Astrocyte (in vitro differentiated cells and primary cell): ENCODE measurements around the gene MEG3. TPM values are rescaled to one million over a fixed set of nuclear protein-coding genes. Genes with fewer than 3 reads are reported as not detected.
"Not testable (repeated sequence)": the region's sequence is repeated elsewhere in the genome, so short reads cannot be mapped to it uniquely, and the experiment has no call there.

Experiments
- DNase-seq: peaks from one replicate; pipeline ENCODE4 v3.0.0-alpha.2; 2010; ENCODE audit warnings: low read depth
- FAIRE-seq: peaks from 2 replicates; lab custom pipeline; 2011; peaks lifted over from hg19 to GRCh38; lab: Jason Lieb, UNC
- H2AFZ ChIP-seq: 2 replicates; pipeline ENCODE4 v1.6.0; 2012; ENCODE audit warnings: low read depth, low read length, inconsistent platforms
- H3K27ac ChIP-seq: 2 replicates; pipeline ENCODE4 v1.5.1; 2011; ENCODE audit warnings: low read depth, low read length, inconsistent platforms
- H3K27me3 ChIP-seq: 2 replicates; pipeline ENCODE4 v1.6.0; 2011; ENCODE audit warnings: low read length, inconsistent platforms; ENCODE audit not compliant: insufficient read depth
- H3K36me3 ChIP-seq: 2 replicates; pipeline ENCODE4 v1.5.1; 2011; ENCODE audit warnings: low read length, inconsistent platforms; ENCODE audit not compliant: insufficient read depth
- H3K4me1 ChIP-seq: 2 replicates; pipeline ENCODE4 v1.5.1; 2011; ENCODE audit warnings: low read length, inconsistent platforms; ENCODE audit not compliant: insufficient read depth
- H3K4me2 ChIP-seq: 2 replicates; pipeline ENCODE4 v1.6.0; 2012; ENCODE audit warnings: low read length, inconsistent platforms
- H3K4me3 ChIP-seq: 2 replicates; pipeline ENCODE4 v1.5.1; 2011; ENCODE audit warnings: low read depth, mild to moderate bottlenecking, low read length, inconsistent platforms; ENCODE audit not compliant: insufficient read depth
- H3K79me2 ChIP-seq: 2 replicates; pipeline ENCODE4 v1.6.0; 2012; ENCODE audit warnings: mild to moderate bottlenecking, low read length, inconsistent platforms; ENCODE audit not compliant: insufficient read depth
- H3K9ac ChIP-seq: 2 replicates; pipeline ENCODE4 v1.6.0; 2012; ENCODE audit warnings: mild to moderate bottlenecking, low read length, inconsistent platforms
- H3K9me3 ChIP-seq: 2 replicates; pipeline ENCODE4 v1.5.1; 2012; ENCODE audit warnings: low read depth, mild to moderate bottlenecking, low read length, inconsistent platforms; ENCODE audit not compliant: insufficient read depth
- H4K20me1 ChIP-seq: 2 replicates; pipeline ENCODE4 v1.6.0; 2012; ENCODE audit warnings: low read length, inconsistent platforms; ENCODE audit not compliant: insufficient read depth
- H3K27ac Mint-ChIP-seq: one replicate; pipeline ENCODE4 v1.8.0; 2021; ENCODE audit warnings: mild to moderate bottlenecking, mixed read lengths; ENCODE audit not compliant: unreplicated experiment
- H3K27me3 Mint-ChIP-seq: one replicate; pipeline ENCODE4 v1.8.0; 2021; ENCODE audit warnings: low read depth, mixed read lengths; ENCODE audit not compliant: unreplicated experiment
- H3K36me3 Mint-ChIP-seq: one replicate; pipeline ENCODE4 v1.8.0; 2021; ENCODE audit warnings: low read depth, mixed read lengths; ENCODE audit not compliant: unreplicated experiment
- H3K4me1 Mint-ChIP-seq: one replicate; pipeline ENCODE4 v1.8.0; 2021; ENCODE audit warnings: low read depth, mixed read lengths; ENCODE audit not compliant: unreplicated experiment
- H3K4me3 Mint-ChIP-seq: one replicate; pipeline ENCODE4 v1.8.0; 2021; ENCODE audit warnings: mild to moderate bottlenecking, moderate library complexity, mixed read lengths; ENCODE audit not compliant: unreplicated experiment
- H3K9me3 Mint-ChIP-seq: one replicate; pipeline ENCODE4 v1.8.0; 2021; ENCODE audit warnings: mild to moderate bottlenecking, mixed read lengths; ENCODE audit not compliant: unreplicated experiment
- EZH2 ChIP-seq: IDR thresholded peaks from 2 replicates; pipeline ENCODE4 v1.6.1; 2012; ENCODE audit warnings: mild to moderate bottlenecking, low read length, inconsistent platforms; ENCODE audit not compliant: insufficient read depth
- total RNA-seq: library from RNA; stranded (reverse); gene quantifications from 2 replicates; pipeline ENCODE4 v1.2.1, GENCODE V29; 2021
- TF ChIP-seq, protein P1 (sequence below): IDR thresholded peaks from 2 replicates; pipeline ENCODE4 v1.5.1; 2011; ENCODE audit warnings: low read depth, mild to moderate bottlenecking, inconsistent platforms, low read length, moderate library complexity; ENCODE audit not compliant: insufficient read depth

Gene MEG3
- total RNA-seq, 1 donor from 2014 or later = not detected

GRCh38 chr14:100816950-100817901 is 8.7 kb upstream of the MEG3 start:
- TF ChIP-seq, protein P1, sequence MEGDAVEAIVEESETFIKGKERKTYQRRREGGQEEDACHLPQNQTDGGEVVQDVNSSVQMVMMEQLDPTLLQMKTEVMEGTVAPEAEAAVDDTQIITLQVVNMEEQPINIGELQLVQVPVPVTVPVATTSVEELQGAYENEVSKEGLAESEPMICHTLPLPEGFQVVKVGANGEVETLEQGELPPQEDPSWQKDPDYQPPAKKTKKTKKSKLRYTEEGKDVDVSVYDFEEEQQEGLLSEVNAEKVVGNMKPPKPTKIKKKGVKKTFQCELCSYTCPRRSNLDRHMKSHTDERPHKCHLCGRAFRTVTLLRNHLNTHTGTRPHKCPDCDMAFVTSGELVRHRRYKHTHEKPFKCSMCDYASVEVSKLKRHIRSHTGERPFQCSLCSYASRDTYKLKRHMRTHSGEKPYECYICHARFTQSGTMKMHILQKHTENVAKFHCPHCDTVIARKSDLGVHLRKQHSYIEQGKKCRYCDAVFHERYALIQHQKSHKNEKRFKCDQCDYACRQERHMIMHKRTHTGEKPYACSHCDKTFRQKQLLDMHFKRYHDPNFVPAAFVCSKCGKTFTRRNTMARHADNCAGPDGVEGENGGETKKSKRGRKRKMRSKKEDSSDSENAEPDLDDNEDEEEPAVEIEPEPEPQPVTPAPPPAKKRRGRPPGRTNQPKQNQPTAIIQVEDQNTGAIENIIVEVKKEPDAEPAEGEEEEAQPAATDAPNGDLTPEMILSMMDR = no peak
- TF ChIP-seq EZH2 = no peak
- H3K9ac ChIP-seq = no peak overlapping the region
- no peaks in the 10 kb centered on the region for H4K20me1 ChIP-seq
- H3K27ac Mint-ChIP-seq = no peak overlapping the region
- H3K27ac ChIP-seq = no peak overlapping the region
- no peak overlapping the region for H3K4me2 ChIP-seq
- no peak overlapping the region for H2AFZ ChIP-seq
- no peaks in the 10 kb centered on the region for H3K9me3 ChIP-seq
- H3K4me1 ChIP-seq = peaks cover 16% of the 10 kb centered on the region
- H3K79me2 ChIP-seq = no peaks in the 10 kb centered on the region
- H3K4me1 Mint-ChIP-seq = peaks cover 10% of the 10 kb centered on the region
- no peak for FAIRE-seq
- H3K9me3 Mint-ChIP-seq = peaks cover 4% of the 10 kb centered on the region
- H3K4me3 Mint-ChIP-seq = no peak overlapping the region
- no peaks in the 10 kb centered on the region for H3K27me3 ChIP-seq
- DNase-seq = no peak
- H3K36me3 ChIP-seq = no peaks in the 10 kb centered on the region
- peaks cover 3% of the 10 kb centered on the region for H3K36me3 Mint-ChIP-seq
- H3K27me3 Mint-ChIP-seq = peaks cover 15% of the 10 kb centered on the region
- H3K4me3 ChIP-seq = no peak overlapping the region

DNA sequence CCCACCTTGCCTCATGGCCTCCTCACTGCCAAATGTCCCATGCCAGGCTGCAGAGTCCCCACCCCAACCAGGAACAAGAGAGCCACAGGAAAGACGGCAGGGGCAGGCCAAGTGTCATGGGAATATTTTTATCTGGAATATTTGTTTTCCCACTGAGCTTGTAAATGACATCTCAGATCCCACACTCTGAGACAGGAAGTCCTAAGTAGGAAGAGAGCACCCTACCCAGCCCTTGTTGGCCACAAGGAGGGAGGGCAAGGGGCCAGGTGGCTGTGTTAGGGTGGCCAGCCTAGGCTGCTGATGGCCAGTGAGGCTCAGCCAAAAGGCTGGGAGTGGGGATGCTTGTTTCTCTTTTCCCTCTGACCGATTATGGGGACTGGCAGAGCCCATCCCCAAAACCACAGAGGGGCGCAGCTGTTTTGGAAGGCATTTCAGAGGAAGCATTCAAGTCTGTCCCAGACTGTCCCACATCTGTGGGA is 7.7 kb upstream of the MEG3 start:
- peaks cover 3% of the 10 kb centered on the region for H3K9me3 Mint-ChIP-seq
- Histone ChIP-seq H3K36me3 (no peaks in the 10 kb centered on the region), H3K79me2 (no peaks in the 10 kb centered on the region), H3K4me1 (peaks cover 16% of the 10 kb centered on the region), H3K4me3 (no peak overlapping the region), H3K4me2 (no peak overlapping the region), H3K9ac (no peak overlapping the region), H3K27ac (no peak overlapping the region), H4K20me1 (no peaks in the 10 kb centered on the region), H3K27me3 (no peaks in the 10 kb centered on the region), H2AFZ (no peak overlapping the region), H3K9me3 (no peaks in the 10 kb centered on the region)
- TF ChIP-seq, protein P1 = no peak
- TF ChIP-seq EZH2 = no peak
- no peak overlapping the region for H3K4me3 Mint-ChIP-seq
- peaks cover 3% of the 10 kb centered on the region for H3K36me3 Mint-ChIP-seq
- no peak for FAIRE-seq
- no peak for DNase-seq
- peaks cover 13% of the 10 kb centered on the region for H3K4me1 Mint-ChIP-seq
- H3K27me3 Mint-ChIP-seq = peaks cover 20% of the 10 kb centered on the region
- H3K27ac Mint-ChIP-seq = no peak overlapping the region

DNA sequence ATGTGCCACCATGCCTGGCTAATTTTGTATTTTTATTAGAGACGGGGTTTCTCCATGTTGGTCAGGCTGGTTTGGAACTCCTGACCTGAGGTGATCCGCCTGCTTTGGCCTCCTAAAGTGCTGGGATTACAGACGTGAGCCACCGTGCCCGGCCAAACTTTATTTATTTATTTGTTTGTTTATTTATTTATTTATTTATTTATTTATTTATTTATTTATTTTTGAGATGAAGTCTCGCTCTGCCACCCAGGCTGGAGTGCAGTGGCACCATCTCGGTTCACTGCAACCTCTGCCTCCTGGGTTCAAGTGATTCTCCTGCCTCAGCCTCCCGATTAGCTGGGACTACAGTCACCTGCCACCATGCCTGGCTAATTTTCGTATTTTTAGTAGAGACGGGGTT is 7.0 kb upstream of the MEG3 start:
- not testable (repeated sequence) for H3K4me2 ChIP-seq, H3K27me3 ChIP-seq, H2AFZ ChIP-seq, H3K9me3 Mint-ChIP-seq, H3K36me3 ChIP-seq, H3K4me3 ChIP-seq, H3K9me3 ChIP-seq, FAIRE-seq, H3K4me3 Mint-ChIP-seq, H3K79me2 ChIP-seq, H3K27ac Mint-ChIP-seq, H4K20me1 ChIP-seq, H3K27ac ChIP-seq, DNase-seq, H3K9ac ChIP-seq, H3K36me3 Mint-ChIP-seq
- Mint-ChIP-seq H3K4me1 (peaks cover 15% of the 10 kb centered on the region), H3K27me3 (peaks cover 16% of the 10 kb centered on the region)
- peaks cover 18% of the 10 kb centered on the region for H3K4me1 ChIP-seq
